HFFc6 (cell line): Measurements from ENCODE around the gene CSTF2T. TPM values are rescaled to one million over a fixed set of nuclear protein-coding genes. Genes with fewer than 3 reads are reported as not detected.

Source experiments
- DNase-seq: peaks from one replicate; pipeline ENCODE4 v3.0.0-alpha.2; 2018
- H3K27ac Mint-ChIP-seq: 2 replicates; pipeline ENCODE4 v1.8.0; 2020; ENCODE audit warnings: mild to moderate bottlenecking, mixed read lengths
- H3K27me3 Mint-ChIP-seq: 2 replicates; pipeline ENCODE4 v1.8.0; 2021; ENCODE audit warnings: mild to moderate bottlenecking, moderate library complexity, mixed read lengths; ENCODE audit not compliant: insufficient read depth
- H3K36me3 Mint-ChIP-seq: 2 replicates; pipeline ENCODE4 v1.8.0; 2021; ENCODE audit warnings: low read depth, mixed read lengths
- H3K4me1 Mint-ChIP-seq: 2 replicates; pipeline ENCODE4 v1.8.0; 2020; ENCODE audit warnings: low read depth, mixed read lengths
- H3K4me3 Mint-ChIP-seq: 2 replicates; pipeline ENCODE4 v1.8.0; 2020; ENCODE audit warnings: mild to moderate bottlenecking, moderate library complexity, mixed read lengths
- H3K9me3 Mint-ChIP-seq: 2 replicates; pipeline ENCODE4 v1.8.0; 2020; ENCODE audit warnings: mild to moderate bottlenecking, mixed read lengths
- CTCF ChIP-seq: fragments of 200-600 bp; sonication (generic); IDR thresholded peaks from 2 replicates; pipeline ENCODE4 v1.5.0; 2021; ENCODE audit warnings: antibody characterized with exemption, mild to moderate bottlenecking
- total RNA-seq, 6 experiments: library from RNA; stranded (reverse); fragmentation: NEBNext Ultra II Directional; extraction: Animal tissue kit (Norgen Biotek cat#: 25700); gene quantifications; 2 replicates in 1 of 6; 3 replicates in 5 of 6; pipeline ENCODE4 v1.2.3, GENCODE V29; 2021

CSTF2T gene
- total RNA-seq, 6 experiments from 2014 or later, result 12.4 to 15.8 (median 15.6) TPM

- peaks cover 16% of the 10 kb centered on the region for H3K9me3 Mint-ChIP-seq
- no peaks in the 10 kb centered on the region; the same call in 1 of the 2 replicates for H3K27me3 Mint-ChIP-seq
- no peak overlapping the region for H3K27ac Mint-ChIP-seq
- H3K4me1 Mint-ChIP-seq, result peaks cover 17% of the 10 kb centered on the region
- no peak for DNase-seq
- no peak for TF ChIP-seq CTCF
- no peak overlapping the region for H3K4me3 Mint-ChIP-seq
- peaks cover 5% of the 10 kb centered on the region; the same call in 1 of the 2 replicates for H3K36me3 Mint-ChIP-seq
Measured at GRCh38 chr10:51672039-51672535, 27.3 kb downstream of the CSTF2T start.

GRCh38 chr10:51669041-51669440 is 30.4 kb downstream of the CSTF2T start:
- DNase-seq, result no peak
- Mint-ChIP-seq H3K9me3 (peaks cover 16% of the 10 kb centered on the region), H3K36me3 (peaks cover 5% of the 10 kb centered on the region; the same call in 1 of the 2 replicates), H3K4me3 (no peak overlapping the region), H3K27me3 (no peaks in the 10 kb centered on the region; the same call in none of the 2 replicates), H3K27ac (no peak overlapping the region), H3K4me1 (peaks cover 11% of the 10 kb centered on the region)
- TF ChIP-seq CTCF, result no peak

GRCh38 chr10:51668336-51668689 is 31.1 kb downstream of the CSTF2T start:
- Mint-ChIP-seq H3K36me3 (peaks cover 5% of the 10 kb centered on the region; the same call in 1 of the 2 replicates), H3K4me3 (no peak overlapping the region), H3K27me3 (no peaks in the 10 kb centered on the region; the same call in 1 of the 2 replicates), H3K27ac (no peak overlapping the region), H3K4me1 (peaks cover 11% of the 10 kb centered on the region), H3K9me3 (peaks cover 16% of the 10 kb centered on the region)
- TF ChIP-seq CTCF, result no peak
- DNase-seq, result no peak

- Mint-ChIP-seq H3K4me3 (no peak overlapping the region), H3K27me3 (no peaks in the 10 kb centered on the region; the same call in 1 of the 2 replicates), H3K9me3 (peaks cover 16% of the 10 kb centered on the region), H3K4me1 (peaks cover 11% of the 10 kb centered on the region), H3K36me3 (peaks cover 5% of the 10 kb centered on the region; the same call in 1 of the 2 replicates), H3K27ac (no peak overlapping the region)
- no peak for TF ChIP-seq CTCF
- no peak for DNase-seq
Measured at GRCh38 chr10:51667678-51668335, 31.6 kb downstream of the CSTF2T start.

- DNase-seq, result no peak
- no peak overlapping the region for H3K4me3 Mint-ChIP-seq
- TF ChIP-seq CTCF, result no peak
- peaks cover 11% of the 10 kb centered on the region for H3K4me1 Mint-ChIP-seq
- no peak overlapping the region for H3K27ac Mint-ChIP-seq
- peaks cover 4% of the 10 kb centered on the region for H3K9me3 Mint-ChIP-seq
- peaks cover 2% of the 10 kb centered on the region for H3K27me3 Mint-ChIP-seq
- H3K36me3 Mint-ChIP-seq, result no peaks in the 10 kb centered on the region
Measured at GRCh38 chr10:51666456-51666855, 32.9 kb downstream of the CSTF2T start.
